ENCODE measurements around the gene SPDYE1.
"Not testable (repeated sequence)": the region's sequence is repeated elsewhere in the genome, so short reads cannot be mapped to it uniquely, and the experiment has no call there.

Gene SPDYE1

DNA sequence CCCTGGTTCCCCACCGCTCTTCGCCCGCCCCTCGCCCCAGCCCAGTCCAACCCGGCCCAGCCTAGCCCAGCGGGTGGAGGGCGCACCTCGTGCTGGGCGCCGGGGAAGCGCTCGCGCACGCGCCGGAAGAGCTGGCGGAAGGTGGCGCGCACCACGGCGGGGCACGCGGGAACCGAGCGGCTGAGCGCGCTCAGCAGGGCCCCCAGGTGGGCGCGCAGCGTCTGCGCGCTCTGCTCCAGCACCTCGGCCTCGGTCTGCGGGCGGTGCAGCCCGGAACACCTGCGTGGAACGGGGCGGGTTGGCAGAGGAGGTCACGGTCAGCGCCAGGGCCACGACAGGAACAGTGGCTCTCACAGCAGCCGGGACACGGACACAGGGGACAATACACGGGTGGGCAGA is 42.8 kb downstream of the SPDYE1 start:
- TF ChIP-seq, protein P1, sequence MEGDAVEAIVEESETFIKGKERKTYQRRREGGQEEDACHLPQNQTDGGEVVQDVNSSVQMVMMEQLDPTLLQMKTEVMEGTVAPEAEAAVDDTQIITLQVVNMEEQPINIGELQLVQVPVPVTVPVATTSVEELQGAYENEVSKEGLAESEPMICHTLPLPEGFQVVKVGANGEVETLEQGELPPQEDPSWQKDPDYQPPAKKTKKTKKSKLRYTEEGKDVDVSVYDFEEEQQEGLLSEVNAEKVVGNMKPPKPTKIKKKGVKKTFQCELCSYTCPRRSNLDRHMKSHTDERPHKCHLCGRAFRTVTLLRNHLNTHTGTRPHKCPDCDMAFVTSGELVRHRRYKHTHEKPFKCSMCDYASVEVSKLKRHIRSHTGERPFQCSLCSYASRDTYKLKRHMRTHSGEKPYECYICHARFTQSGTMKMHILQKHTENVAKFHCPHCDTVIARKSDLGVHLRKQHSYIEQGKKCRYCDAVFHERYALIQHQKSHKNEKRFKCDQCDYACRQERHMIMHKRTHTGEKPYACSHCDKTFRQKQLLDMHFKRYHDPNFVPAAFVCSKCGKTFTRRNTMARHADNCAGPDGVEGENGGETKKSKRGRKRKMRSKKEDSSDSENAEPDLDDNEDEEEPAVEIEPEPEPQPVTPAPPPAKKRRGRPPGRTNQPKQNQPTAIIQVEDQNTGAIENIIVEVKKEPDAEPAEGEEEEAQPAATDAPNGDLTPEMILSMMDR (IDR thresholded peaks at IDR 0.05; ENCODE audit: low read depth, low read length, missing control alignments): peak; percentile 36
- H3K4me3 ChIP-seq (ENCODE audit: low read depth, low read length): peak overlapping the region; percentile 53
- not testable (repeated sequence) for DNase-seq (ENCODE audit: low read depth)

DNA sequence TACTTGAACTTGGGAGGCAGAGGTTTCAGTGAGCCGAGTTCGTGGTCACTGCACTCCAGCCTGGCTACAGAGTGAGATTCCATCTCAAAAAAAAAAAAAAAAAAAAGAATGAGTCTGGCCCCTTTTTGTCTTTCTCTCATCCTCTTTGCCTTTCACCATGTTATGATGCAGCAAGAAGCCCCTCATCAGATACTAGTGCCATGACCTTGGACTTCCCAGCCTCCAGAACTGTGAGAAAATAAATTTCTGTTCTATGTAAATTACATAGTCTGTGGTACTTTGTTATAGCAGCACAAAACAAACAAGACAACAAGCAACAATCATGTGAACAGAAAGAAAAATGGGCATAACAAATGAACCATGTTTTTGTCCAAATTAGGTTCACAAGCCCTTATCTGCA is 44.5 kb downstream of the SPDYE1 start:
- DNase-seq (ENCODE audit: low read depth): no peak
- TF ChIP-seq, protein P1 (IDR thresholded peaks at IDR 0.05; ENCODE audit: low read depth, low read length, missing control alignments): no peak
- no peak overlapping the region for H3K4me3 ChIP-seq (ENCODE audit: low read depth, low read length)

DNA sequence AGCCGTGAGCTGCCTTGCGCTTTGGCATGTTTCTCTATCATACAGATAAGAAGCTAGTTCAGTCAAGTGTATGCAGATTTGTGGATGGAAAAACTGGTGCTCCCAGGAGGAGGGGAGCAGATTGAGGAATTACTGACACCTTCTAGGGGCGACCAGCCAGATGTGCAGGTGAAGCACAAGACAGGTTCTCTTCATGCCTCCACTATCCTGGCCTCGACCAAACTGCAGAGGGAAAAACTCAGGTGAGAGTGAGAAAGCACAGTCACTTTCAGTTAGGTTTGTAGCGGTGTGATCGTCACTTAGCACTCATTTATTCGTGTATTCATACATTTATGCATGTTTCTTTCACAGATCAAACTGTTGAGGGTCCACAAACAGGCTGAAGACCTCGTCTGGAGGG is 46.2 kb downstream of the SPDYE1 start:
- no peak for DNase-seq (ENCODE audit: low read depth)
- TF ChIP-seq, protein P1 (IDR thresholded peaks at IDR 0.05; ENCODE audit: low read depth, low read length, missing control alignments): no peak
- H3K4me3 ChIP-seq (ENCODE audit: low read depth, low read length): peak overlapping the region; percentile 89

DNA sequence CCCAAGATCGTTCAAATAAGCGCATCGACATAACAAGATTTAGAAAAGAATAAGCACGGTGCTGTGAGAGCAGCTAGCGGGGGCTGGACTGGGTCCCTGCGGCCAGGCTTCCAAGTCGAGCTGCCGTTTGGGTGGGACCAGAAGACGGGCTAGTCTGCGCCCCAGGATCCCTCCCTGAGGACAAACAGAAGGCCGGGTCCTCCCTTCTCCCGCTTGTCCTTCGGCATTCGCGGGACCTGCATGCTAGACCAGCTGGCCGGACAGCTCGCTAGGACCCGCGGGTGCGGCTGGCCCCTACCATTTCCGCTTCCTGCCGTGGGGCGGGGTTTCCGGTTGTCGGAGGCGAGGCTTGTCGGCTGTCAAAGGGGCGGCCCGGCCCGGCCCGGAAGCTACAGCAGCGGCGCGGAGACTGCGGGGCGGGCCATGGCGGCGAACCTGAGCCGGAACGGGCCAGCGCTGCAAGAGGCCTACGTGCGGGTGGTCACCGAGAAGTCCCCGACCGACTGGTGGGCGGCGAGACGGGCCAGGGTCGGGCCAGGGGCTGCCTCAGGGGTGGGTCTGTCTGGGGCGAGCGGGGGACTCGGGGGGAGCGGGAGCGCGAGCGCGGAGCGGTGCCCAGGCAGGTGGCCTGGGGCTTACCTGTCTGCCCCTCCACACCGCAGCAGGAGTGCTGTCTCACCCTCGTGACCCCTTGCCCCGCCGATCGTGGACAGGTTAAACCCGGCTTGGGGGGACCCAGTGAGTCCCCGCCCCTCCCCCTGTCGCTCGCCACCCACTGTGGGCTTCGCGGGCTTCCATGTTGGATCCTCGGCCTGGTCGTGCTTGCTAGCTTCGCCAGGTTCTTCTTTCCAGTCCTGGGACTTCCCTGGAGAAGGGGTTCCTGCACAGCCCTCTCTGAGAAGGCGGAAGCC is 46.9 kb downstream of the SPDYE1 start, which contains the start of gene DBNL:
Gene DBNL, plus strand, starts transcription at position 388 of the 911 bp plus-strand sequence. Its CDS starts 36 bp downstream, at position 424.
- DNase-seq (ENCODE audit: low read depth): peak; percentile 52
- TF ChIP-seq, protein P1 (IDR thresholded peaks at IDR 0.05; ENCODE audit: low read depth, low read length, missing control alignments): no peak
- peak within 1 kb of the TSS; percentile 89 for H3K4me3 ChIP-seq (ENCODE audit: low read depth, low read length)

DNA sequence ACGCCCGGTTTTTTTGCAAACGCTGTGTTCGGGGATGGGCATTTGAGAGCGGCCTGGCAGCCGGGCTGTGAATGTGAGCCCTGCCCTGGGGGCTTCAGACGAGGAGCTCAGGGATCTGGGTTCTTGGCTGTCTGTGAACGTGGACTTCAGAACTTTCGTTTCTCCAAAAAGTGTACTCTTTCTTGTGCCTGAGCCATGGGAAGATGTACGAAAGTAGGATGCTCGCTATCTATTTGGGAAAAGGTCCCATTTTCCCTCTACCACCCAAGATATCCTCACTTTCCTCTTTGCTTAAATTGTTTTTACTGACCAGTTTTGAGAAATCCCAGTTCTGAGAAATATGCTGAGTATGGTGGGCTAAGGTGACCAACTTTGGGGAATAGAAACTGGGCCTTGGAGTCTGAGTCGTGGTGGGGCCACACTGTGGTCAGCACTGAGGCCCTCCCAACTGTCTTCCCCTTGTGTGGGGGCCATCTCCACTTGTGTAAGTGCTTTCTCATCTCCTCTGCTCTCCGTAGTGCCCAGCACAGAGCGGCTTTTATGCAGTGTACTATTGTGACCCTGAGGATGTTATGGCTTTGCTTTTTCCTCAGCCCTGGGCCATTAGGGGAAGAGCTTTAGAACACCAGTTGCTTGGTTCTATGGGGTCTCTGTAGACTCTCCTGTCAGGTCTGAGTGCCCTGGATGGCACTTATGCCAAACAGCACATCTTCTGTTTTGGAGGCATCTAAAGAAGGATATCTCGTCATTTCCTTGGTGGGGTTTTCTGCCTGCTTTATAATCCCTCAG is 47.7 kb downstream of the SPDYE1 start:
- TF ChIP-seq, protein P1 (IDR thresholded peaks at IDR 0.05; ENCODE audit: low read depth, low read length, missing control alignments): no peak
- no peak for DNase-seq (ENCODE audit: low read depth)
- peak overlapping the region; percentile 89 for H3K4me3 ChIP-seq (ENCODE audit: low read depth, low read length)

DNA sequence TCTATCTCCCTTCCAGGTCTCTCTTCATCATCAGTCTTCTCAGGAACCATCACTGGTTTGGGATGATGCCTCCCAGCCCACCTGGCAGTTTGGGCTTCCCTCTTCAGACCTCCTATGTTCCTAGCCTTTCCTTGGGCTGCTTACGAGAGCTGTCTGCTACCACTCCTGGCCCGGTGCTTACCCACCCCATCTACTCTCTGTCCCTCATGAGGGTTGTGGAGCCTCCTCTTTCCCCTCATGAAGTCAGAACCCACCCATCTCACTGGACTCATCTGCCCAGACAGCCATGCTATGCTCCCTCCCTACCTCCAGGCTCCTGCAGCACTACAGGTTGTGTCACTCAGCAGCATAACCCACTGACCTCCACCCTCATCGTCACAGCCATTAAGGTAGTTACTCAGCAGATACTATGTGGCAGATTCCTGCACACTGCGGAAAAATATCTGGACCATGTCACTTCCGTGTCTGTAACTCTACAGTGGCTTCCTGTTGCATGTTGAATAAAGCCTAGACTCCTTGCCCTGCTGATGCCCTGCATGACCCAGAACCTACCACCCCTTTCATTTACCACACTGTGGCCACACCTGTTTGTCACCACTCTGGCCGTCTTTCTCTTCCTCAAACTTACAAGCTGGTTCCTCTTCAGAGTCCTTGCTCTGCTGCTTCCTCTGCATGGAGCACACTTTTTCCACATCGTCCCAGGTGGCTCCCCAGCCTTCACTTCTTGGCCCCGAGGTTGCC is 48.8 kb downstream of the SPDYE1 start:
- DNase-seq (ENCODE audit: low read depth): peak; percentile 75
- H3K4me3 ChIP-seq (ENCODE audit: low read depth, low read length): peak overlapping the region; percentile 89
- TF ChIP-seq, protein P1 (IDR thresholded peaks at IDR 0.05; ENCODE audit: low read depth, low read length, missing control alignments): no peak
